Stimulated activated CD4-positive, alpha-beta T cell treated with anti-CD3 and anti-CD28 coated beads, Interleukin-1b, Interleukin-23, amount 100 ng/mL, for 24 hours (primary cell): Measurements from ENCODE around the gene RMI2.
"Not testable (repeated sequence)": the region's sequence is repeated elsewhere in the genome, so short reads cannot be mapped to it uniquely, and the experiment has no call there.

Experiments used
- DNase-seq, 4 experiments: peaks; one replicate each; pipeline ENCODE4 v3.0.0-alpha.2; 2020; ENCODE audit warnings: low read depth in 4 of 4, low spot score in 1 of 4

The RMI2 gene

GRCh38 chr16:11345040-11345862 is at the start of gene RMI2:
Gene RMI2, plus strand, starts transcription at chr16:11345459. Its CDS starts 13 bp downstream, at chr16:11345472.
- peak; percentile 89 to 96 (median 94) for DNase-seq

GRCh38 chr16:11295672-11296071 is 49.6 kb upstream of the RMI2 start:
- no peak for DNase-seq

GRCh38 chr16:11296351-11296705 is 48.9 kb upstream of the RMI2 start:
- DNase-seq = no peak

- DNase-seq = no peak
Observed at GRCh38 chr16:11296706-11297491, 48.4 kb upstream of the RMI2 start.

- DNase-seq = peak; percentile 12 to 50 (median 28)
Observed at GRCh38 chr16:11297492-11298142, 47.6 kb upstream of the RMI2 start.

GRCh38 chr16:11298143-11298900 is 46.9 kb upstream of the RMI2 start:
- DNase-seq = no peak

GRCh38 chr16:11298950-11299547 is 46.2 kb upstream of the RMI2 start:
- not testable (repeated sequence) for DNase-seq

- DNase-seq = no peak
Observed at GRCh38 chr16:11299865-11300559, 45.2 kb upstream of the RMI2 start.

- no peak for DNase-seq
Observed at GRCh38 chr16:11300560-11300892, 44.7 kb upstream of the RMI2 start.

GRCh38 chr16:11301645-11302501 is 43.4 kb upstream of the RMI2 start:
- no peak for DNase-seq

GRCh38 chr16:11302977-11303376 is 42.3 kb upstream of the RMI2 start:
- no peak for DNase-seq

GRCh38 chr16:11303405-11304138 is 41.7 kb upstream of the RMI2 start:
- no peak for DNase-seq

GRCh38 chr16:11306381-11306780 is 38.9 kb upstream of the RMI2 start:
- no peak for DNase-seq

GRCh38 chr16:11306997-11307638 is 38.1 kb upstream of the RMI2 start:
- no peak for DNase-seq

- no peak for DNase-seq
Observed at GRCh38 chr16:11307639-11308492, 37.4 kb upstream of the RMI2 start.

GRCh38 chr16:11308493-11309283 is 36.6 kb upstream of the RMI2 start:
- DNase-seq = no peak
